Tibial artery (tissue), 4 donors: ENCODE measurements around the gene TMEM156.

ENCODE experiments used
- DNase-seq, 2 donors: peaks; one replicate each; pipeline ENCODE4 v3.0.0-alpha.2; 2019
- H3K27ac ChIP-seq, 2 donors: fragments of 200-600 bp; sonication (generic) in 1 of 2; 1 replicate in 1 of 2; 2 replicates in 1 of 2; pipeline ENCODE4 v1.5.1; 2018 to 2019; ENCODE audit warnings: mild to moderate bottlenecking in 1 of 2
- H3K27me3 ChIP-seq, 2 donors: fragments of 200-600 bp; sonication (generic) in 1 of 2; one replicate each; pipeline versions ENCODE4 v1.5.1 to v1.6.0; 2016 to 2019
- H3K36me3 ChIP-seq, 3 donors: fragments of 200-600 bp; sonication (generic) in 2 of 3; one replicate each; pipeline ENCODE4 v1.5.1; 2016 to 2019; ENCODE audit warnings: mild to moderate bottlenecking in 2 of 3
- H3K4me1 ChIP-seq, 4 donors: fragments of 200-600 bp; sonication (generic) in 2 of 4; 1 replicate in 3 of 4; 2 replicates in 1 of 4; pipeline ENCODE4 v1.5.1; 2016 to 2019
- H3K4me3 ChIP-seq, 2 donors: fragments of 200-600 bp; sonication (generic) in 1 of 2; 1 replicate in 1 of 2; 2 replicates in 1 of 2; pipeline ENCODE4 v1.5.1; 2018 to 2019; ENCODE audit warnings: mild to moderate bottlenecking in 2 of 2
- H3K9me3 ChIP-seq, 3 donors: fragments of 200-600 bp; sonication (generic) in 1 of 3; one replicate each; pipeline ENCODE4 v1.5.1; 2016 to 2019
- CTCF ChIP-seq, 2 experiments: fragments of 200-600 bp in 1 of 2; fragments of 450-650 bp in 1 of 2; IDR thresholded peaks; one replicate each; pipeline ENCODE4 v1.5.1; 2017 to 2019; ENCODE audit warnings: antibody characterized with exemption in 2 of 2, mild to moderate bottlenecking in 1 of 2, moderate library complexity in 1 of 2
- intact Hi-C: fragments of 100-400 bp; cut with DNase I; formaldehyde crosslinking; loops from one replicate; pipeline ENCODE4 v1.15.0; 2023; ENCODE audit warnings: low total_unique reads

TMEM156 gene

DNA sequence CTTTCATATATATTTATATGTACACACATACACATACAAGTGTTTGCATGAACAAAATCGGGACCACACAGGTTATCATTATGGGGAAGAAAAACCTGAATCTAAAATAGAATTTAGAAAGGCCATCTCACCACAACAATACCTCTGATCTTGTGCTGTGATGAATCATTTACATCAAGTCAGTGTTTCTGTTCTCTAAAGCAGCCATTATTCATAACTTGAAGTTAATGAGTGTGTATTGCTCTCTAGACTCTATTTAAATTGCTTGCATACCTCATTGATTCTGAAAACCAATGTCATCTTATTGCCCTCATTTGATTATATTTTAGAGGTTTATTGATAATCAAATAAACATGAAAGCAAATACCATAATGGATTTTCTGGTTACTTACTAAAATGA lies 93.0 kb downstream of the TMEM156 start:
- TF ChIP-seq CTCF (IDR thresholded peaks at IDR 0.05): no peak
- no peaks in the 10 kb centered on the region for H3K4me1 ChIP-seq
- intact Hi-C loops: no loop called here
- peaks cover 65 to 97% (median 77%) of the 10 kb centered on the region in 3 donors for H3K36me3 ChIP-seq
- no peaks in the 10 kb centered on the region for H3K27me3 ChIP-seq
- no peak overlapping the region for H3K27ac ChIP-seq
- H3K4me3 ChIP-seq: no peak overlapping the region
- DNase-seq: no peak
- H3K9me3 ChIP-seq: no peaks in the 10 kb centered on the region

- Histone ChIP-seq H3K36me3 (peaks cover 84 to 99% (median 87%) of the 10 kb centered on the region in 3 donors), H3K27ac (no peak overlapping the region), H3K4me1 (no peaks in the 10 kb centered on the region), H3K9me3 (no peaks in the 10 kb centered on the region), H3K4me3 (no peak overlapping the region), H3K27me3 (no peaks in the 10 kb centered on the region)
- no peak for DNase-seq
- no peak for TF ChIP-seq CTCF (IDR thresholded peaks at IDR 0.05)
- intact Hi-C loops: no loop called here
Measured at GRCh38 chr4:38935391-38936073, 96.7 kb downstream of the TMEM156 start.

- intact Hi-C loops: no loop called here
- H3K36me3 ChIP-seq: peaks cover 89 to 100% (median 97%) of the 10 kb centered on the region in 3 donors
Measured at GRCh38 chr4:38931125-38931524, 101.1 kb downstream of the TMEM156 start.

GRCh38 chr4:38930707-38931106 lies 101.5 kb downstream of the TMEM156 start:
- Histone ChIP-seq H3K9me3 (no peaks in the 10 kb centered on the region), H3K4me3 (no peak overlapping the region), H3K27me3 (no peaks in the 10 kb centered on the region), H3K4me1 (no peaks in the 10 kb centered on the region), H3K27ac (no peak overlapping the region), H3K36me3 (peaks cover 89 to 99% (median 96%) of the 10 kb centered on the region in 3 donors)
- DNase-seq: no peak
- TF ChIP-seq CTCF (IDR thresholded peaks at IDR 0.05): no peak
- intact Hi-C loops: no loop called here

More at GRCh38 chr4:38931125-38931524, 101.1 kb downstream of the TMEM156 start:
- no peaks in the 10 kb centered on the region for H3K27me3 ChIP-seq
- no peak for DNase-seq
- no peak overlapping the region for H3K27ac ChIP-seq
- no peaks in the 10 kb centered on the region for H3K9me3 ChIP-seq
- no peaks in the 10 kb centered on the region for H3K4me1 ChIP-seq
- H3K4me3 ChIP-seq: no peak overlapping the region
- TF ChIP-seq CTCF (IDR thresholded peaks at IDR 0.05): no peak

GRCh38 chr4:38930204-38930603 lies 102.0 kb downstream of the TMEM156 start:
- H3K27ac ChIP-seq: no peak overlapping the region
- no peak for TF ChIP-seq CTCF (IDR thresholded peaks at IDR 0.05)
- intact Hi-C loops: no loop called here
- DNase-seq: no peak
- H3K4me3 ChIP-seq: no peak overlapping the region
- no peaks in the 10 kb centered on the region for H3K4me1 ChIP-seq
- H3K9me3 ChIP-seq: no peaks in the 10 kb centered on the region
- H3K36me3 ChIP-seq: peaks cover 85 to 97% (median 91%) of the 10 kb centered on the region in 3 donors
- no peaks in the 10 kb centered on the region for H3K27me3 ChIP-seq
